HepG2 (cell line): ENCODE data around the gene EFCAB14. TPM values are rescaled to one million over a fixed set of nuclear protein-coding genes. Genes with fewer than 3 reads are reported as not detected.

Source experiments
- ATAC-seq: fragments of 200-7000 bp; cut with Tn5 transposase; 3 replicates; pipeline ENCODE4 v1.9.1; 2020; ENCODE audit warnings: mild to moderate bottlenecking, moderate library complexity
- BruUV-seq: library from RNA; stranded (reverse); fragments of 400-500 nt; replicated peaks from 2 replicates; lab custom pipeline; 2021; lab: Mats Ljungman, UMichigan
- CTCF ChIA-PET: fragments of 300-600 bp; formaldehyde crosslinking; extraction: SDS; loops from one replicate; lab custom pipeline; 2021; ENCODE audit warnings: low total read pairs, inconsistent platforms, low intra/inter-chr PET ratio; lab: Yijun Ruan, JAX
- POLR2A ChIA-PET: fragments of 350-600 bp; sonication (Branson Sonifier 250); formaldehyde crosslinking; loops from one replicate; lab custom pipeline; 2020; ENCODE audit warnings: antibody characterized with exemption, inconsistent platforms; lab: Yijun Ruan, JAX
- DNase-seq: peaks from one replicate; pipeline ENCODE4 v3.0.0-alpha.2; 2015; ENCODE audit warnings: low spot score
- FAIRE-seq: peaks from 3 replicates; lab custom pipeline; 2011; peaks lifted over from hg19 to GRCh38; lab: Jason Lieb, UNC
- H2AFZ ChIP-seq: one replicate; pipeline ENCODE4 v1.6.1; 2011; ENCODE audit warnings: low read length, inconsistent platforms
- H3K27ac ChIP-seq: fragments of 300-600 bp; 3 replicates; pipeline ENCODE4 v1.8.0; 2011; ENCODE audit warnings: mixed run types, mild to moderate bottlenecking, mixed read lengths, low read length, inconsistent platforms; ENCODE audit not compliant: insufficient read depth; ENCODE audit errors: extremely low read length
- H3K27me3 ChIP-seq, 2 experiments: fragments of 200-600 bp in 1 of 2; 2 replicates in 1 of 2; 3 replicates in 1 of 2; pipeline versions ENCODE4 v1.6.0 to v1.8.0; 2011; ENCODE audit warnings: low read length in 2 of 2, mild to moderate bottlenecking in 2 of 2, moderate library complexity in 2 of 2, inconsistent platforms in 1 of 2; ENCODE audit not compliant: insufficient read depth in 2 of 2, control insufficient read depth in 1 of 2
- H3K36me3 ChIP-seq, 2 experiments: fragments of 200-600 bp in 1 of 2; replicated peaks in 1 of 2; 2 replicates in 1 of 2; 3 replicates in 1 of 2; pipeline versions ENCODE4 v1.5.1 to v1.8.0; 2011; ENCODE audit warnings: low read length in 2 of 2, inconsistent platforms in 1 of 2; ENCODE audit not compliant: insufficient read depth in 2 of 2, control insufficient read depth in 1 of 2
- H3K4me1 ChIP-seq: 2 replicates; pipeline ENCODE4 v1.5.1; 2012; ENCODE audit warnings: low read length, inconsistent platforms; ENCODE audit not compliant: insufficient read depth
- H3K4me2 ChIP-seq: 2 replicates; pipeline ENCODE4 v1.6.0; 2011; ENCODE audit warnings: low read depth, low read length, inconsistent platforms
- H3K4me3 ChIP-seq, 3 experiments: fragments of 200-600 bp in 1 of 3; sonication (generic), shearing (Covaris generic) in 1 of 3; replicated peaks in 1 of 3; 2 replicates each; pipeline ENCODE4 v1.5.1; 2011 to 2016; ENCODE audit warnings: low read length in 3 of 3, inconsistent platforms in 2 of 3, low read depth in 2 of 3, mild to moderate bottlenecking in 2 of 3, control low read depth in 1 of 3, mixed read lengths in 1 of 3; ENCODE audit not compliant: insufficient read depth in 1 of 3
- H3K79me2 ChIP-seq: one replicate; pipeline ENCODE4 v1.6.1; 2011; ENCODE audit warnings: low read length, inconsistent platforms; ENCODE audit not compliant: insufficient read depth
- H3K9ac ChIP-seq: 2 replicates; pipeline ENCODE4 v1.6.0; 2011; ENCODE audit warnings: mild to moderate bottlenecking, low read depth, low read length, inconsistent platforms; ENCODE audit not compliant: insufficient read depth
- H3K9me3 ChIP-seq: 2 replicates; pipeline ENCODE4 v1.5.1; 2012; ENCODE audit warnings: mild to moderate bottlenecking, low read length
- H4K20me1 ChIP-seq: 2 replicates; pipeline ENCODE4 v1.6.0; 2011; ENCODE audit warnings: inconsistent platforms, mild to moderate bottlenecking, low read length, moderate library complexity; ENCODE audit not compliant: insufficient read depth
- ARID3A ChIP-seq: IDR thresholded peaks from 2 replicates; pipeline ENCODE4 v1.6.1; 2012; ENCODE audit warnings: low read depth, low read length, improper control_type of control experiment
- DBP ChIP-seq: sonication (generic); formaldehyde crosslinking; IDR thresholded peaks from 2 replicates; pipeline ENCODE4 v1.4.0; 2020; ENCODE audit warnings: missing genetic modification reagents; ENCODE audit errors: not compliant biosample characterization
- MTERF4 ChIP-seq: sonication (generic); formaldehyde crosslinking; IDR thresholded peaks from 2 replicates; pipeline ENCODE4 v1.8.0; 2023; ENCODE audit warnings: mild to moderate bottlenecking, missing genetic modification reagents
- ZNF124 ChIP-seq: sonication (generic); formaldehyde crosslinking; IDR thresholded peaks from 2 replicates; pipeline ENCODE4 v1.4.0; 2020; ENCODE audit warnings: missing genetic modification reagents
- ZNF230 ChIP-seq: sonication (generic); formaldehyde crosslinking; IDR thresholded peaks from 2 replicates; pipeline ENCODE4 v1.4.0; 2020; ENCODE audit warnings: mild to moderate bottlenecking, missing genetic modification reagents
- ZNF563 ChIP-seq: sonication (generic); formaldehyde crosslinking; IDR thresholded peaks from 2 replicates; pipeline ENCODE4 v1.8.0; 2022; ENCODE audit warnings: mild to moderate bottlenecking, moderate library complexity, missing genetic modification reagents
- ZNF775 ChIP-seq: sonication (generic); formaldehyde crosslinking; IDR thresholded peaks from 2 replicates; pipeline ENCODE4 v1.4.0; 2020; ENCODE audit warnings: missing genetic modification reagents, mild to moderate bottlenecking, moderate library complexity, borderline replicate concordance
- WGBS: methylation state at CpG from one replicate; pipeline ENCODE4 v1.1.6; 2017; ENCODE audit warnings: low lambda C conversion rate; 5-methylcytosine and 5-hydroxymethylcytosine counted together
- in situ Hi-C: cut with HindIII; loops from 2 replicates; pipeline ENCODE4 v1.10.0; 2017; ENCODE audit warnings: low pct_unique_long_range_greater_than_20kb; ENCODE audit not compliant: extremely low pct_ligation_motif_present
- intact Hi-C: fragments of 100-400 bp; cut with micrococcal nuclease; formaldehyde crosslinking; loops from one replicate; pipeline ENCODE4 v1.10.0; 2022; ENCODE audit not compliant: unreplicated experiment
- polyA plus RNA-seq, 8 experiments: library from polyadenylated mRNA; depleted of rRNA in 3 of 8; stranded (reverse) in 7 of 8; unstranded in 1 of 8; fragments of >200 nt; fragmentation: Illumina TruSeq in 4 of 8; extraction: Trizol in 4 of 8; gene quantifications; 2 replicates each; pipeline versions ENCODE4 v1.2.1 to v1.2.3, GENCODE V29; 2011 to 2016; ENCODE audit warnings: low read depth in 4 of 8, missing spikeins in 1 of 8, mixed read lengths in 1 of 8; ENCODE audit not compliant: insufficient read depth in 1 of 8
- total RNA-seq, 5 experiments: library from RNA; depleted of rRNA; stranded (reverse); fragments of >200 nt; fragmentation: Illumina TruSeq; extraction: Trizol; gene quantifications; 2 replicates each; pipeline ENCODE4 v1.2.3, GENCODE V29; 2016; ENCODE audit warnings: low read depth in 1 of 5

The EFCAB14 gene
- total and polyA plus RNA-seq, 2 of the 13 experiments (the other 11 are each of a cell fraction or from before 2014, with no cell fraction given), result 13.4 to 17.9 TPM

- ATAC-seq (no peak), FAIRE-seq (no peak), DNase-seq (no peak)
- TF ChIP-seq ZNF124 (CRISPR knock-in tag) (no peak), ZNF775 (no peak), DBP (CRISPR knock-in tag) (no peak), ARID3A (no peak), MTERF4 (CRISPR knock-in tag) (no peak), ZNF563 (CRISPR knock-in tag) (no peak), ZNF230 (no peak)
- Histone ChIP-seq H3K4me2 (no peak overlapping the region), H3K4me3 (no peak overlapping the region), H3K27me3 (no peaks in the 10 kb centered on the region; a peak in 1 of 5 replicates), H2AFZ (no peak overlapping the region), H3K27ac (no peak overlapping the region), H3K36me3 (peaks cover 6 to 35% of the 10 kb centered on the region in 2 experiments), H3K4me1 (no peaks in the 10 kb centered on the region), H3K79me2 (no peaks in the 10 kb centered on the region), H4K20me1 (no peaks in the 10 kb centered on the region), H3K9me3 (no peaks in the 10 kb centered on the region; the same call in 1 of the 2 replicates), H3K9ac (no peak overlapping the region)
- no TSS peak for BruUV-seq
- ChIA-PET POLR2A (no interaction called here), CTCF (no interaction called here)
- 96% methylated on average over 3 of the region's 3 CpGs for WGBS
- in situ Hi-C loops, result no loop called here
- intact Hi-C loops, result no loop called here
Observed at GRCh38 chr1:46650491-46650890, 68.4 kb downstream of the EFCAB14 start.
